HG02678 (cell line): ENCODE data around the gene EXTL2.
A peak's percentile ranks its signal among the peaks of the same experiment; 100 is the strongest.
"Not testable (repeated sequence)": the region's sequence is repeated elsewhere in the genome, so short reads cannot be mapped to it uniquely, and the experiment has no call there.

Experiments
- ATAC-seq: cut with Tn5 transposase; IDR thresholded peaks from one replicate; pipeline ENCODE4 v1.9.1; 2021; ENCODE audit warnings: mild to moderate bottlenecking, moderate library complexity; ENCODE audit not compliant: unreplicated experiment

The EXTL2 gene

GRCh38 chr1:100861379-100861778, 33.3 kb downstream of the EXTL2 start:
- no peak for ATAC-seq

DNA sequence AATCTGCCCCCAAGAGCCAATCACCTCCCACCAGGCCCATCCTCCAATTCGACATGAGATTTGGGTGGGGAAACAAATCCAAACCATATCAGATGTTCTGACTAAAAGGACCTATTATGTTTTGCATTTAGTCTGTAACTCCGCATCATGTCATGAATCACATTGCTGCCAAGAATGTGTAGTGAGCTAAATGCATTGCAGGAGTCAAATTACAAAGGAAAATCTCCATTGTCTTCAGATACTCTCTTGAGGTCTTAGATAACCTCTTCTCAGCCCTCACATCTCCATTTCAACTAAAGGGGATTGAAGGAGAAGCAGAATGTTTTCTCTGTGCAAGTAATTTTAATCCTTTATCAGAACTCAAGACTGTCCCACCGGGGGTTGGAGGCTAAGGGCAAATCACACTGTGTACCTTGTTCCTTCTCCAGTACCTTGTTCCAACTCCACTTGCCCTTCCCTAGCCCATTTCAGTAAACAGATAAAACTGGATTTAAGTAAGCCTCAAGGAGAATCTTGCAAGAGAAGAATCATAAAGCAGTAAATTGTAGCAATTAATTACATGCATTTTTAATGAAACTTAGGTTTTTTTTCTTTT, 34.1 kb downstream of the EXTL2 start:
- ATAC-seq, result no peak

- ATAC-seq, result not testable (repeated sequence)
Observed at GRCh38 chr1:100855116-100855515, 39.5 kb downstream of the EXTL2 start.

- no peak for ATAC-seq
Observed at GRCh38 chr1:100852976-100853375, 41.7 kb downstream of the EXTL2 start.

- ATAC-seq, result no peak
Observed at GRCh38 chr1:100851726-100852125, 42.9 kb downstream of the EXTL2 start.

DNA sequence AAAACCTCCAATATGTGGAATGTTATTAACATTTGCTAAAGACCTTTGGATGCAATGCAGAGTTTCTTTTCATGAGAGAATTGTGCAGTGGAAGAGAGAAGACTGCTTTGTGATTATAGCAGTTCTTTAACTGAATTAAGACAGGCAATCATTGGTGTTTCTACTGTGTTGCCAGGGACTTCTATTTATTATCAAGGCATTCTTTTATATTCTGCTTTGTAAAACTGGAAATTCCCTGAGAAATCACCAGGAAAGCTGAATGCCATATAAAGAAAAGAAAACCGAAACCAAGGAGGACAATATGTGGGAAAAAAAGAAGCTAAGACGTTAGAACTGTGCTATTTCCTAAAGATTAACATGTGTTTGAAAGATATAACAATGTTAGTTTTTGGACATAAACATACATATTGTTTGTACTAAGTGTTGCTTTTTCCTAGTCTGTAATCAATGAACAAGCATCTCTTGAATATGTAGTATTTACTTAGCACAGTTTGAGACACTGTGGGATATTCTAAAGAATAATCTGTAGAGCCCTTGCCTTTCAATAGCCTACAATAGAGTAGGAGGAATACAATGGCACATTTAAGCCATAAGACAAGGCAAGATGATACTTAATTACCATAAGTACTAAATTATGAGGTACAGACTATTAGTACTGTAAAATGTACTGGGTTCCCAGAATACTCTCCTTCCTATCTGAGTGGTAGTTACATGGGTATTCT, 47.1 kb downstream of the EXTL2 start:
- no peak for ATAC-seq

GRCh38 chr1:100843160-100843559, 51.5 kb downstream of the EXTL2 start:
- not testable (repeated sequence) for ATAC-seq

- no peak for ATAC-seq
Observed at GRCh38 chr1:100835866-100836842, 58.5 kb downstream of the EXTL2 start.

DNA sequence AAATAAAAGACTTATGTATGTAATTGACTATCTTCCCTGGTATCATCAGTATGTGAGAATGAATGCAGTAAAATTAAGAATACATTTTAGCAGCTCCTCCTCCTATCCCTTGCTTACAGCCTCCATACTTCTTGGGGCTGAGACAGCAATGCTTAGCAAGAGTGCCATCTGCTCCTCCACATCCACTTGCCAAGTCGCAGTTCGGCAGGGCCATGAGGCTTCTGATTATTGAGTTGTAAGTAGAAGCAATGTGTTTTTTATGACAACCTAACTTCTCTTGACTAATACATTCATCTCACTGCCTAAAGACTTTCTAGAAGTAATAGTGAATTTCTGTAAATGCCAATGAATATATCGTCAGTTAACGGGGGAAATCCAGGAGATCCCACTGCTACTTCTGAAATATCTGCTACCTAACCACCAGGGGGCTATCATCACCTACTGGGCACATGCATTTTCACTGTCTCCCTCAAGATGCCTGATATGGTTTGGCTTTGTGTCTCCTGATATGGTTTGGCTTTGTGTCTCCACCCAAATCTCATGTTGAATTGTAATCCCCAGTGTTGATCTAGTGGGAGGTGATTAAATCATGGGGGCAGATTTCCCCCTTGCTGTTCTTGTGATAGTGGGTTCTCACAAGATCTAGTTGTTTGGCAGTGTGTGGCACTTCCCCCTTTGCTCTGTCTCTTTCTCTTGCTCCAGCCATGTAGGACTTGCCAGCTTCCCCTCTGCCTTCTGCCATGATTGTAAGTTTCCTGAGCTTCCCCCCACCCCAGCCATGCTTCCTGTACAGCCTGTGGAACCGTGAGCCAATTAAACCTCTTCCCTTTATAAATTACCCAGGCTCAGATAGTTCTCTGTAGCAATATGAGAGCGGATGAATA, 59.6 kb downstream of the EXTL2 start:
- ATAC-seq, result peak; percentile 53

GRCh38 chr1:100832694-100833428, 61.8 kb downstream of the EXTL2 start:
- ATAC-seq, result no peak

GRCh38 chr1:100825666-100826065, 69.0 kb downstream of the EXTL2 start:
- ATAC-seq, result not testable (repeated sequence)
